GM23248 (cell line): ENCODE measurements around the gene IL10RB. TPM values are rescaled to one million over a fixed set of nuclear protein-coding genes. Genes with fewer than 3 reads are reported as not detected.
A peak's percentile ranks its signal among the peaks of the same experiment; 100 is the strongest.

Source experiments
- DNase-seq: peaks from one replicate; pipeline ENCODE4 v3.0.0-alpha.2; 2015
- H2AFZ ChIP-seq: fragments of 200-600 bp; sonication (generic); 2 replicates; pipeline ENCODE4 v1.6.1; 2016; ENCODE audit warnings: antibody characterized with exemption
- H3F3A ChIP-seq: fragments of 200-600 bp; sonication (generic); 2 replicates; pipeline ENCODE4 v1.6.1; 2016; ENCODE audit warnings: mild to moderate bottlenecking, antibody characterized with exemption, mixed run types; ENCODE audit not compliant: insufficient read depth
- H3K27ac ChIP-seq: fragments of 200-600 bp; sonication (generic); 2 replicates; pipeline ENCODE4 v1.5.1; 2016; ENCODE audit warnings: mild to moderate bottlenecking
- H3K27me3 ChIP-seq: fragments of 200-600 bp; sonication (generic); replicated peaks from 2 replicates; pipeline ENCODE4 v1.6.1; 2016; ENCODE audit warnings: mild to moderate bottlenecking; ENCODE audit not compliant: insufficient read depth
- H3K36me3 ChIP-seq: fragments of 200-600 bp; sonication (generic); 2 replicates; pipeline ENCODE4 v1.6.1; 2016; ENCODE audit warnings: low read depth, mild to moderate bottlenecking
- H3K4me1 ChIP-seq: fragments of 200-600 bp; sonication (generic); 2 replicates; pipeline ENCODE4 v1.6.1; 2016; ENCODE audit warnings: mild to moderate bottlenecking; ENCODE audit not compliant: insufficient read depth
- H3K4me2 ChIP-seq: fragments of 200-600 bp; sonication (generic); one replicate; pipeline ENCODE4 v1.6.1; 2016; ENCODE audit warnings: mild to moderate bottlenecking; ENCODE audit not compliant: unreplicated experiment
- H3K4me3 ChIP-seq: fragments of 200-600 bp; sonication (generic); 2 replicates; pipeline ENCODE4 v1.5.1; 2016; ENCODE audit warnings: mild to moderate bottlenecking
- H3K79me2 ChIP-seq: fragments of 200-600 bp; sonication (generic); 2 replicates; pipeline ENCODE4 v1.6.1; 2016; ENCODE audit warnings: mild to moderate bottlenecking; ENCODE audit not compliant: insufficient read depth
- H3K9ac ChIP-seq: fragments of 200-600 bp; sonication (generic); 2 replicates; pipeline ENCODE4 v1.6.1; 2016; ENCODE audit warnings: mild to moderate bottlenecking
- H3K9me2 ChIP-seq: fragments of 200-600 bp; sonication (generic); 2 replicates; pipeline ENCODE4 v1.6.1; 2016; ENCODE audit warnings: mixed run types, mild to moderate bottlenecking, moderate library complexity; ENCODE audit not compliant: insufficient read depth
- H3K9me3 ChIP-seq: fragments of 200-600 bp; sonication (generic); one replicate; pipeline ENCODE4 v1.6.1; 2017; ENCODE audit warnings: low read depth
- H4K20me1 ChIP-seq: fragments of 200-600 bp; sonication (generic); 2 replicates; pipeline ENCODE4 v1.6.0; 2016; ENCODE audit not compliant: insufficient read depth
- EZH2 ChIP-seq: fragments of 200-600 bp; sonication (generic); IDR thresholded peaks from 2 replicates; pipeline ENCODE4 v1.6.1; 2018; ENCODE audit warnings: antibody characterized with exemption, mild to moderate bottlenecking; ENCODE audit not compliant: insufficient read depth, poor library complexity, severe bottlenecking
- EZH2phosphoT487 ChIP-seq: fragments of 200-600 bp; sonication (generic); IDR thresholded peaks from 2 replicates; pipeline ENCODE4 v1.6.1; 2018; ENCODE audit warnings: antibody characterized with exemption, moderate library complexity, mild to moderate bottlenecking, low read depth; ENCODE audit not compliant: insufficient read depth
- WGBS, 2 experiments: methylation state at CpG; one replicate each; pipeline ENCODE4 v1.1.6; 2015 to 2017; ENCODE audit warnings: low lambda C conversion rate in 2 of 2, low coverage in 1 of 2; ENCODE audit errors: missing lambda C conversion rate in 2 of 2; 5-methylcytosine and 5-hydroxymethylcytosine counted together
- in situ Hi-C: fragments of 300-500 bp; cut with MboI; formaldehyde crosslinking; loops from 2 replicates; pipeline ENCODE4 v1.15.0; 2020
- polyA plus RNA-seq: library from polyadenylated mRNA; unstranded; fragments of >200 nt; fragmentation: Nextera tagmentation; extraction: Ambion mirVana; gene quantifications from 2 replicates; pipeline ENCODE4 v1.2.1, GENCODE V29; 2016
- total RNA-seq: library from RNA; depleted of rRNA; stranded (reverse); fragments of >200 nt; shearing (Covaris generic); gene quantifications from 2 replicates; pipeline ENCODE4 v1.2.3, GENCODE V29; 2014

Gene IL10RB
- total and polyA plus RNA-seq, 2 experiments from 2014 or later = 49.3 to 52.4 TPM

DNA sequence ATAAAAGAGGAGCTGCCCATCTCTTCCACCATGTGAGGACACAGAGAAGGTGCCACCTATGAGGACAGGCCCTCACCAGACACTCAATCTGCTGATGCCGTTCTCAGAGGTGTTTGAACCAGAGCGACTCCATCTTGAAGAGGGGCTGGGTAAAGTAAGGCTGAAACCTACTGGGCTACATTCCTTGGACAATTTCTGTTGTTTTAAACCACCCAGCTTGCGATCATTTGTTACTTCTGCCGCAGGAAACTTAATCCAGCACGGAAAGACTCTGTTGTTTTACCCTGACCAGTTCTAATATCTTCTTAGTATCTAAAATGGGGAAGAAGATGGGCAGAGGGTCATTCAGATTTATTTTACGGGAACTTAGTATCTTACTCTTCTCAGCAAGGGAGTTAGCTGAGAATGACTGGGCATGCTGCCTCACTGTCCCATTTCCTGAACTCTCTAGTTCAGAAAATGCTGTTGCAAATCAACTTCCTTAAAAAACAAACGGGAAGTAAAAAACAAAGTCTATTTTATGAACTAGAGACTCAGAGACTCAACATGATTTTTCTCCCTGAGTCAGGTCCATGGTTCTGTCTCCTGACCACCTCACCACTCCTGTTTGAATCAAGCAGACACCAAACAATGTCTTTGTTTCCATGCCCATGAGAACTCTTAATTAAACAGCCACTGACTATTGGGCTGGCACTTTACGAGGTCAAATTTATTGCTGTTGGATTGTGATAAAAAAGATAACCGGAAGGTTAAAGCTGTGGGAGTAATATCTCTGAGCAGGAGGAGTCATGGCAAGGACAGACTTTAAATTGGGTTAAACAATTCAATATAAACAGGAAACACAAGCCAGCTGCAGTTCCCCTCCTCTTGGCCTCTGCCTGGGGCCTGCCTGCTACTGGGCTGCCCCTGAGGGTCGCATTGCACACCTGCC lies 34.8 kb downstream of the IL10RB start:
- Histone ChIP-seq H3F3A (no peaks in the 10 kb centered on the region), H3K4me1 (no peaks in the 10 kb centered on the region), H3K4me3 (no peak overlapping the region), H3K27ac (no peak overlapping the region), H3K27me3 (no peaks in the 10 kb centered on the region), H3K9ac (no peak overlapping the region), H3K9me3 (no peaks in the 10 kb centered on the region), H3K4me2 (no peak overlapping the region), H2AFZ (peak overlapping the region; percentile 27; the same call in 1 of the 2 replicates), H3K36me3 (no peaks in the 10 kb centered on the region), H3K9me2 (no peaks in the 10 kb centered on the region), H4K20me1 (no peaks in the 10 kb centered on the region), H3K79me2 (no peaks in the 10 kb centered on the region)
- no peak for TF ChIP-seq EZH2phosphoT487
- TF ChIP-seq EZH2 = no peak
- in situ Hi-C loops = no loop called here
- WGBS, 2 experiments = 42 to 46% methylated on average over 10 of the region's 10 CpGs
- DNase-seq = no peak

DNA sequence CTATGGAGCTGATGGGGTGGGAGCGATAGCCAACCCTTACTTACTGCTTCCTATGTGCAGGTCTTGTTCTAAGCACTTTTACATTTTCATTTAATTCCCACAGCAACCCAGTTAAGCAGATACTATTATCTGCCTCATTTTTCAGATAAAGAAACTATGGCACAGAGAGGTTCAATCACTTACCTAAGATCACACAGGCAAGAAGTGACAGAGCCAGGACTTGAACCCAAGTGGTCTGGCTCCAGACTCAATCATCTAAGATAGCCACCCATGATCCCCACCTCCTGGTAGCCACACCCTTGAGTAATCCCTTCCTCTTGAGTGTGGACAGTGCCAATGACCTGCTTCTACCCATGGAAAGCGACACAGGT lies 35.5 kb downstream of the IL10RB start:
- 92 to 93% methylated on average over 2 of the region's 2 CpGs for WGBS, 2 experiments
- Histone ChIP-seq H3K36me3 (no peaks in the 10 kb centered on the region), H3K4me3 (no peak overlapping the region), H3K27ac (no peak overlapping the region), H3K9ac (no peak overlapping the region), H3F3A (no peaks in the 10 kb centered on the region), H3K79me2 (no peaks in the 10 kb centered on the region), H3K9me2 (no peaks in the 10 kb centered on the region), H3K9me3 (no peaks in the 10 kb centered on the region), H2AFZ (no peak overlapping the region), H3K4me2 (no peak overlapping the region), H3K4me1 (no peaks in the 10 kb centered on the region), H4K20me1 (no peaks in the 10 kb centered on the region), H3K27me3 (no peaks in the 10 kb centered on the region)
- in situ Hi-C loops = no loop called here
- DNase-seq = no peak
- TF ChIP-seq EZH2 (no peak), EZH2phosphoT487 (no peak)

- Histone ChIP-seq H3K9ac (no peak overlapping the region), H3K4me3 (no peak overlapping the region), H3K27ac (no peak overlapping the region), H2AFZ (no peak overlapping the region), H3K4me2 (no peak overlapping the region), H3K27me3 (no peaks in the 10 kb centered on the region), H3K9me2 (no peaks in the 10 kb centered on the region), H3K4me1 (no peaks in the 10 kb centered on the region), H3K79me2 (no peaks in the 10 kb centered on the region), H4K20me1 (no peaks in the 10 kb centered on the region), H3K9me3 (no peaks in the 10 kb centered on the region), H3K36me3 (no peaks in the 10 kb centered on the region), H3F3A (no peaks in the 10 kb centered on the region)
- WGBS, 2 experiments = 82 to 88% methylated on average over 7 of the region's 7 CpGs
- DNase-seq = no peak
- in situ Hi-C loops = no loop called here
- no peak for TF ChIP-seq EZH2phosphoT487
- TF ChIP-seq EZH2 = no peak
These were observed 35.9 kb downstream of the IL10RB start for GRCh38 chr21:33302055-33302454.

DNA sequence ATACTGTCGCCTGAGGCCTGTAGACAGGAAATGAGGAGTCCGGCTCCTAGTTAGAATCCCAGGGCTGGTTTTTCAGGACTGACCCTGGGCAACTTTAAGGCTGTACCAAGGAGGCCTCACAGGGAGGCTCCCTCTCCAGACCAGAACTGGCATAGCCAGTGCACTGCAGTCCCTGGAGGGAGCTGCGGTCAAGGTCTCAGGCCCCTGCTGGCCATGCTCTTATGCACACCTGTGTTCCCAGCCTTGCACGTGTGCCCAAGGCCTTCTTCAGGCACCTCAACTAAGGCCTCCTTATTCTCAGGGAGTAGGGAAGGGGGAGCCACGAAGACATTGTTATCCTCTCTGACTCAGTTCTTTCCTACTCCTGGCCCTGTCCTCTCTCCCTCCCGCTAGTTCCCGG lies 36.6 kb downstream of the IL10RB start:
- no peak overlapping the region for H3K27ac ChIP-seq
- no peaks in the 10 kb centered on the region for H3K79me2 ChIP-seq
- H3K36me3 ChIP-seq = no peaks in the 10 kb centered on the region
- no peak overlapping the region for H3K9ac ChIP-seq
- no peaks in the 10 kb centered on the region for H3K9me2 ChIP-seq
- no peak for DNase-seq
- 89 to 92% methylated on average over 7 of the region's 7 CpGs for WGBS, 2 experiments
- H3K4me2 ChIP-seq = no peak overlapping the region
- H2AFZ ChIP-seq = no peak overlapping the region
- no peaks in the 10 kb centered on the region for H4K20me1 ChIP-seq
- H3K27me3 ChIP-seq = no peaks in the 10 kb centered on the region
- TF ChIP-seq EZH2 (no peak), EZH2phosphoT487 (no peak)
- no peaks in the 10 kb centered on the region for H3K4me1 ChIP-seq
- H3K4me3 ChIP-seq = no peak overlapping the region
- no peaks in the 10 kb centered on the region for H3K9me3 ChIP-seq
- in situ Hi-C loops = no loop called here
- H3F3A ChIP-seq = no peaks in the 10 kb centered on the region
